Adrenal gland (tissue), 12 donors: ENCODE data around the gene GNG2. TPM values are rescaled to one million over a fixed set of nuclear protein-coding genes. Genes with fewer than 3 reads are reported as not detected.

Experiments used
- DNase-seq, 7 donors: peaks; one replicate each; pipeline ENCODE4 v3.0.0-alpha.2; 2019 to 2020
- H3K27ac ChIP-seq, 5 donors: fragments of 200-600 bp; sonication (generic) in 4 of 5; 1 replicate in 3 of 5; 2 replicates in 2 of 5; pipeline versions ENCODE4 v1.5.1 to v1.8.0; 2016 to 2020; ENCODE audit warnings: mild to moderate bottlenecking in 1 of 5
- H3K27me3 ChIP-seq: fragments of 200-600 bp; 2 replicates; pipeline ENCODE4 v1.8.0; 2021
- H3K36me3 ChIP-seq, 2 donors: fragments of 200-600 bp; replicated peaks in 1 of 2; 1 replicate in 1 of 2; 2 replicates in 1 of 2; pipeline versions ENCODE4 v1.5.1 to v1.8.0; 2018 to 2022
- H3K4me1 ChIP-seq, 2 donors: fragments of 200-600 bp; replicated peaks in 1 of 2; 1 replicate in 1 of 2; 2 replicates in 1 of 2; pipeline versions ENCODE4 v1.5.1 to v1.8.0; 2018 to 2021
- H3K4me3 ChIP-seq, 4 donors: fragments of 200-600 bp; sonication (generic) in 3 of 4; one replicate each; pipeline ENCODE4 v1.5.1; 2016 to 2018
- H3K9me3 ChIP-seq, 3 donors: fragments of 200-600 bp; sonication (generic) in 1 of 3; replicated peaks in 1 of 3; 1 replicate in 2 of 3; 2 replicates in 1 of 3; pipeline versions ENCODE4 v1.5.1 to v1.8.0; 2016 to 2021
- POLR2A ChIP-seq, 2 donors: fragments of 450-650 bp; IDR thresholded peaks; one replicate each; pipeline ENCODE4 v1.6.1; 2017; ENCODE audit warnings: antibody characterized with exemption in 2 of 2, mild to moderate bottlenecking in 2 of 2, moderate library complexity in 1 of 2
- WGBS, 4 donors: extraction: QIAGEN DNeasy Blood & Tissue Kit in 2 of 4; methylation state at CpG; one replicate each; pipeline versions ENCODE4 v1.1.5 to v1.1.7; 2013 to 2017; 5-methylcytosine and 5-hydroxymethylcytosine counted together
- intact Hi-C, 2 donors: fragments of 100-400 bp; cut with DNase I; formaldehyde crosslinking; loops; one replicate each; pipeline versions ENCODE4 v1.14.1 to v1.15.0; 2022 to 2023
- polyA plus RNA-seq, 3 donors: library from polyadenylated mRNA; stranded (reverse); fragments of 200-250 nt in 2 of 3; fragments of 350-450 nt in 1 of 3; fragmentation: Illumina TruSeq in 1 of 3; extraction: RNeasy Lipid Tissue Mini Kit (QIAGEN cat#74804) in 1 of 3; gene quantifications; one replicate each; pipeline ENCODE4 v1.2.3, GENCODE V29; 2013 to 2014
- total RNA-seq, 9 donors: library from RNA; depleted of rRNA in 4 of 9; stranded (reverse); fragments of >200 nt in 4 of 9; fragments of 120-200 nt in 1 of 9; fragmentation: NEBNext Ultra II Directional in 1 of 9; extraction: Animal tissue kit (Norgen Biotek cat#: 25700) in 1 of 9; gene quantifications; one replicate each; pipeline versions ENCODE4 v1.1.0 to v1.2.4, GENCODE V29; 2013 to 2023
- TF ChIP-seq, protein P1 (sequence below), 6 experiments: fragments of 450-650 bp in 4 of 6; fragments of 200-600 bp in 2 of 6; sonication (generic) in 1 of 6; IDR thresholded peaks; 1 replicate in 5 of 6; 2 replicates in 1 of 6; pipeline versions ENCODE4 v1.5.1 to v1.8.0; 2016 to 2021; ENCODE audit warnings: antibody characterized with exemption in 6 of 6, mild to moderate bottlenecking in 2 of 6, moderate library complexity in 1 of 6
- donor health status: healthy with polysubstance abuse.
- donor health status: Bipolar disorder and iron deficiency.
- donor health status: DM: yes; HTN: yes; CAD: no.
- donor health status: DM: no; HTN: no; CAD: no.
- donor health status: DM: no; HTN: no; CAD: no.
- donor health status: DM: yes; HTN: yes; CAD: no.

The GNG2 gene
- total and polyA plus RNA-seq, 12 donors: 6.7 to 61.4 (median 20.7) TPM

DNA sequence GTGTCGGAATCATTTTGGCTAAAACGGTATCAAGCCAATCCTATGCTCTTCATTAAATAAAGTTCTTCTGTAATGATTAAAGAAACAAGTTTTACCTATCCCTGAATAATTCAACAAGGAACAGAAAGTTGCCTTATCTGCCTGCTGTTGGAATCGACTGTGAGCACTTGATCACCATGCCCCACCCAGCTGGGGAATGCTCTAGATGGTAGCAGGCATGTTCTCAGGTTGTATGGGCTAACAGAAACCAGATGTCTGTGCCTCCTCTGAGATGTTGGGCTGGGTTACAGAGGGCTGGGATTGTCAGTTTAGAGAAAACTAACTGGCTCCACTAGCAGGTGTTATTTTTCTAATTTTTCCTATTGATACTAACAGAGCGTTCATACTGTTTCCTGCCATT lies 157.8 kb downstream of the GNG2 start:
- Histone ChIP-seq H3K27ac (peak overlapping the region in 1 of 5 donors; percentile 21), H3K4me1 (peaks cover 0 to 6% of the 10 kb centered on the region in 2 donors), H3K9me3 (no peaks in the 10 kb centered on the region), H3K4me3 (no peak overlapping the region), H3K36me3 (no peaks in the 10 kb centered on the region), H3K27me3 (no peaks in the 10 kb centered on the region)
- TF ChIP-seq POLR2A (IDR thresholded peaks at IDR 0.05): no peak
- WGBS, 4 donors: 86 to 93% (median 88%) methylated on average over 4 of the region's 4 CpGs
- DNase-seq: no peak
- intact Hi-C loops: no loop called here

DNA sequence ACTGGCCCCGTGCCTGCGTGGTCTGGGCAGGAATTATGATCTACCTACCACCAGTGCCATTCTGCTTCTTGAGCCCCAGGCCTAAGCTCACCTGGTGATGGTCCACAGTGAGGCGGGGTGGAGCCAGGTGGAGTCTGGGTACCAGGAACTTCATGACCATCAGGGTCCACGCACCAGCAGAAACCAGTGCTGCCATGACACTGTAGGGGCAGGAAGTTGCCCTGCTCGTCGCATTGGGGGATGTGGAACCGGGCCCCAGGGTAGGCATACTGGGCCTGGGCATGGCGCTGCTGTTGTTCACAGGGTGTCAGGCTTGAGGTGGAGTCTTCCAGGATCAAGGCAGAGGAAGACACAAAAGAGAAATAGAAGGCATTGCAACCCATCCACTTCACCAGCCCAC lies 158.6 kb downstream of the GNG2 start:
- no peaks in the 10 kb centered on the region for H3K27me3 ChIP-seq
- H3K27ac ChIP-seq: peak overlapping the region in 1 of 5 donors; percentile 21
- 76 to 98% (median 96%) methylated on average over 7 to 8 of the region's 8 CpGs for WGBS, 4 donors
- H3K4me3 ChIP-seq: no peak overlapping the region
- intact Hi-C loops: no loop called here
- H3K36me3 ChIP-seq: no peaks in the 10 kb centered on the region
- H3K4me1 ChIP-seq: peaks cover 0 to 6% of the 10 kb centered on the region in 2 donors
- TF ChIP-seq, protein P1, sequence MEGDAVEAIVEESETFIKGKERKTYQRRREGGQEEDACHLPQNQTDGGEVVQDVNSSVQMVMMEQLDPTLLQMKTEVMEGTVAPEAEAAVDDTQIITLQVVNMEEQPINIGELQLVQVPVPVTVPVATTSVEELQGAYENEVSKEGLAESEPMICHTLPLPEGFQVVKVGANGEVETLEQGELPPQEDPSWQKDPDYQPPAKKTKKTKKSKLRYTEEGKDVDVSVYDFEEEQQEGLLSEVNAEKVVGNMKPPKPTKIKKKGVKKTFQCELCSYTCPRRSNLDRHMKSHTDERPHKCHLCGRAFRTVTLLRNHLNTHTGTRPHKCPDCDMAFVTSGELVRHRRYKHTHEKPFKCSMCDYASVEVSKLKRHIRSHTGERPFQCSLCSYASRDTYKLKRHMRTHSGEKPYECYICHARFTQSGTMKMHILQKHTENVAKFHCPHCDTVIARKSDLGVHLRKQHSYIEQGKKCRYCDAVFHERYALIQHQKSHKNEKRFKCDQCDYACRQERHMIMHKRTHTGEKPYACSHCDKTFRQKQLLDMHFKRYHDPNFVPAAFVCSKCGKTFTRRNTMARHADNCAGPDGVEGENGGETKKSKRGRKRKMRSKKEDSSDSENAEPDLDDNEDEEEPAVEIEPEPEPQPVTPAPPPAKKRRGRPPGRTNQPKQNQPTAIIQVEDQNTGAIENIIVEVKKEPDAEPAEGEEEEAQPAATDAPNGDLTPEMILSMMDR (IDR thresholded peaks at IDR 0.05): no peak
- TF ChIP-seq POLR2A (IDR thresholded peaks at IDR 0.05): no peak
- H3K9me3 ChIP-seq: no peaks in the 10 kb centered on the region
- no peak for DNase-seq

Other genes starting within 250 kb of the GNG2 start
- 10 to 100 TPM; 15.3 to 42.6 (median 28.1) TPM for gene FRMD6, start 208.7 kb upstream of the GNG2 start, total RNA-seq
- gene FRMD6, start 208.7 kb upstream of the GNG2 start, polyA plus RNA-seq: 1 to 10 TPM; 6.4 to 8.6 (median 8.1) TPM
- 100 to 1,000 TPM in 5 of 9 donors, 10 to 100 TPM in 4; 12.9 to 228 (median 149) TPM for gene RTRAF, start 128.9 kb downstream of the GNG2 start, total RNA-seq
- gene RTRAF, start 128.9 kb downstream of the GNG2 start, polyA plus RNA-seq: 100 to 1,000 TPM; 215 to 308 (median 219) TPM
- gene NID2, start 208.4 kb downstream of the GNG2 start, total RNA-seq: 10 to 100 TPM; 19.1 to 61.3 (median 38.8) TPM
- gene NID2, start 208.4 kb downstream of the GNG2 start, polyA plus RNA-seq: 10 to 100 TPM in 2 of 3 donors, 1 to 10 TPM in 1; 7.2 to 22.7 (median 15.3) TPM